GM12878 (cell line): ENCODE measurements around the gene CCM2. TPM values are rescaled to one million over a fixed set of nuclear protein-coding genes. Genes with fewer than 3 reads are reported as not detected.
A peak's percentile ranks its signal among the peaks of the same experiment; 100 is the strongest.

Source experiments
- ATAC-seq: fragments of 200-7000 bp; cut with Tn5 transposase; 3 replicates; pipeline ENCODE4 v1.9.1; 2020; ENCODE audit warnings: mild to moderate bottlenecking, moderate library complexity
- BruUV-seq: library from RNA; stranded (reverse); fragments of 400-500 nt; replicated peaks from 2 replicates; lab custom pipeline; 2021; lab: Mats Ljungman, UMichigan
- CTCF ChIA-PET: fragments of 300-600 bp; sonication (Branson Sonifier 250); formaldehyde crosslinking; extraction: SDS; loops from one replicate; lab custom pipeline; 2021; ENCODE audit warnings: inconsistent platforms; lab: Yijun Ruan, JAX
- POLR2A ChIA-PET: fragments of 350-600 bp; formaldehyde crosslinking; extraction: SDS; loops from one replicate; lab custom pipeline; 2021; ENCODE audit warnings: inconsistent platforms; lab: Charles Lee
- RAD21 ChIA-PET: fragments of 300-600 bp; sonication (Branson Sonifier 250); formaldehyde crosslinking; loops from one replicate; lab custom pipeline; 2023; ENCODE audit warnings: antibody characterized with exemption; ENCODE audit not compliant: unreplicated experiment; lab: Charles Lee
- SMC1A ChIA-PET: fragments of 300-600 bp; sonication (Branson Sonifier 250); formaldehyde crosslinking; loops from one replicate; lab custom pipeline; 2023; ENCODE audit not compliant: unreplicated experiment, uncharacterized antibody; lab: Charles Lee
- DNase-seq: peaks from one replicate; pipeline ENCODE4 v3.0.0-alpha.2; 2011; ENCODE audit warnings: low read depth, low spot score
- FAIRE-seq: peaks from 3 replicates; lab custom pipeline; 2011; peaks lifted over from hg19 to GRCh38; lab: Jason Lieb, UNC
- H2AFZ ChIP-seq: 2 replicates; pipeline ENCODE4 v1.6.0; 2011; ENCODE audit warnings: low read depth, low read length, control low read depth; ENCODE audit not compliant: control insufficient read depth
- H3K27ac ChIP-seq: 2 replicates; pipeline ENCODE4 v1.5.1; 2011; ENCODE audit warnings: control low read depth; ENCODE audit not compliant: control insufficient read depth, insufficient read depth
- H3K27me3 ChIP-seq, 2 experiments: replicated peaks in 1 of 2; 2 replicates each; pipeline versions ENCODE4 v1.6.0 to v1.6.1; 2011; ENCODE audit warnings: low read length in 1 of 2; ENCODE audit not compliant: control insufficient read depth in 2 of 2, insufficient read depth in 2 of 2
- H3K36me3 ChIP-seq, 2 experiments: 2 replicates each; pipeline ENCODE4 v1.5.1; 2011; ENCODE audit warnings: low read length in 1 of 2; ENCODE audit not compliant: control insufficient read depth in 2 of 2, insufficient read depth in 2 of 2
- H3K4me1 ChIP-seq: 2 replicates; pipeline ENCODE4 v1.6.1; 2011; ENCODE audit warnings: mild to moderate bottlenecking, low read length, moderate library complexity, mixed read lengths; ENCODE audit not compliant: control insufficient read depth, insufficient read depth
- H3K4me2 ChIP-seq: 2 replicates; pipeline ENCODE4 v1.6.0; 2011; ENCODE audit warnings: control low read depth; ENCODE audit not compliant: control insufficient read depth, insufficient read depth
- H3K4me3 ChIP-seq: fragments of 200-600 bp; sonication (generic); 2 replicates; pipeline ENCODE4 v1.5.1; 2016
- H3K79me2 ChIP-seq: 2 replicates; pipeline ENCODE4 v1.6.0; 2011; ENCODE audit warnings: low read length; ENCODE audit not compliant: control insufficient read depth, insufficient read depth
- H3K9ac ChIP-seq: 2 replicates; pipeline ENCODE4 v1.8.0; 2011; ENCODE audit warnings: low read length, control low read depth, mixed read lengths; ENCODE audit not compliant: control insufficient read depth, insufficient read depth
- H3K9me3 ChIP-seq: replicated peaks from 3 replicates; pipeline ENCODE4 v1.5.1; 2011; ENCODE audit warnings: mild to moderate bottlenecking, low read length; ENCODE audit not compliant: control insufficient read depth, insufficient read depth
- H4K20me1 ChIP-seq: 2 replicates; pipeline ENCODE4 v1.6.0; 2011; ENCODE audit not compliant: control insufficient read depth, insufficient read depth
- CBX3 ChIP-seq: fragments of 200-600 bp; sonication (generic); IDR thresholded peaks from 2 replicates; pipeline ENCODE4 v1.6.1; 2016; ENCODE audit warnings: low read depth, borderline replicate concordance
- CREM ChIP-seq: IDR thresholded peaks from 2 replicates; pipeline ENCODE4 v1.6.1; 2014; ENCODE audit warnings: antibody characterized with exemption, low read depth
- DPF2 ChIP-seq: fragments of 450-650 bp; IDR thresholded peaks from 2 replicates; pipeline ENCODE4 v1.6.1; 2017; ENCODE audit warnings: mild to moderate bottlenecking
- EGR1 ChIP-seq, 2 experiments: IDR thresholded peaks; 1 replicate in 1 of 2; 2 replicates in 1 of 2; pipeline ENCODE4 v1.6.1; 2011 to 2012; ENCODE audit warnings: low read depth in 2 of 2, low read length in 2 of 2, borderline replicate concordance in 1 of 2, mild to moderate bottlenecking in 1 of 2, moderate library complexity in 1 of 2
- IKZF1 ChIP-seq: fragments of 450-650 bp; conservative IDR thresholded peaks from 2 replicates; pipeline ENCODE4 v1.6.1; 2017; ENCODE audit warnings: antibody characterized with exemption, mild to moderate bottlenecking
- NFYB ChIP-seq: IDR thresholded peaks from 2 replicates; pipeline ENCODE4 v1.6.1; 2011; ENCODE audit warnings: low read depth, mild to moderate bottlenecking, low read length, improper control_type of control experiment, moderate library complexity; ENCODE audit not compliant: insufficient read depth
- SREBF2 ChIP-seq: IDR thresholded peaks from 2 replicates; pipeline ENCODE4 v1.6.1; 2012; ENCODE audit warnings: mild to moderate bottlenecking, low read length
- SRF ChIP-seq, 2 experiments: IDR thresholded peaks; 2 replicates each; pipeline ENCODE4 v1.6.1; 2011; ENCODE audit warnings: low read depth in 2 of 2, low read length in 2 of 2, mild to moderate bottlenecking in 1 of 2, moderate library complexity in 1 of 2
- SUPT20H ChIP-seq: IDR thresholded peaks from 2 replicates; pipeline ENCODE4 v1.6.1; 2011; ENCODE audit warnings: low read depth, mild to moderate bottlenecking, low read length, moderate library complexity, borderline replicate concordance; ENCODE audit not compliant: control insufficient read depth
- WGBS: methylation state at CpG from one replicate; pipeline ENCODE4 v1.1.6; 2016; ENCODE audit warnings: low lambda C conversion rate; ENCODE audit not compliant: insufficient replicate concordance, insufficient coverage; ENCODE audit errors: missing lambda C conversion rate; 5-methylcytosine and 5-hydroxymethylcytosine counted together
- in situ Hi-C: fragments of 300-500 bp; cut with MboI; formaldehyde crosslinking; loops from 9 replicates; pipeline ENCODE4 v1.14.3; 2018; ENCODE audit warnings: mixed read lengths
- intact Hi-C: fragments of 100-400 bp; cut with micrococcal nuclease; formaldehyde crosslinking; loops from one replicate; pipeline ENCODE4 v1.14.2; 2022; ENCODE audit not compliant: unreplicated experiment
- polyA plus RNA-seq, 11 experiments: library from polyadenylated mRNA; depleted of rRNA in 4 of 11; unstranded in 6 of 11; stranded (reverse) in 5 of 11; fragments of >200 nt; fragmentation: Nextera tagmentation in 4 of 11; fragmentation: Illumina TruSeq in 1 of 11; extraction: Ambion mirVana in 4 of 11; extraction: Trizol in 1 of 11; gene quantifications; 1 replicate in 1 of 11; 2 replicates in 10 of 11; pipeline versions ENCODE4 v1.2.1 to v1.2.3, GENCODE V29; 2011 to 2016; ENCODE audit warnings: inconsistent platforms in 2 of 11, missing spikeins in 2 of 11, low read depth in 1 of 11
- total RNA-seq, 4 experiments: library from RNA; depleted of rRNA in 3 of 4; stranded (reverse); fragments of >200 nt in 3 of 4; fragmentation: Illumina TruSeq in 1 of 4; extraction: Trizol in 1 of 4; gene quantifications; 2 replicates each; pipeline versions ENCODE4 v1.2.1 to v1.2.3, GENCODE V29; 2013 to 2021
- TF ChIP-seq, protein P1 (sequence below): fragments of 450-650 bp; formaldehyde crosslinking; IDR thresholded peaks from 2 replicates; pipeline ENCODE4 v1.4.0; 2020; ENCODE audit warnings: mild to moderate bottlenecking, moderate library complexity
- TF ChIP-seq, protein P2 (sequence below): IDR thresholded peaks from 2 replicates; pipeline ENCODE4 v1.6.1; 2011; ENCODE audit warnings: low read depth, low read length, improper control_type of control experiment, borderline replicate concordance
- TF ChIP-seq, protein P3 (sequence below): IDR thresholded peaks from 2 replicates; pipeline ENCODE4 v1.6.1; 2011; ENCODE audit warnings: low read depth, mild to moderate bottlenecking, low read length, moderate library complexity, borderline replicate concordance; ENCODE audit errors: extremely low read depth
- TF ChIP-seq, protein P4 (sequence below): fragments of 450-650 bp; IDR thresholded peaks from 2 replicates; pipeline ENCODE4 v1.6.1; 2017; ENCODE audit warnings: mild to moderate bottlenecking, moderate library complexity

CCM2 gene
- total and polyA plus RNA-seq, 10 of the 15 experiments (the other 5 are each of a cell fraction or from before 2014, with no cell fraction given), result 1.00 to 82.3 (median 48.7) TPM

DNA sequence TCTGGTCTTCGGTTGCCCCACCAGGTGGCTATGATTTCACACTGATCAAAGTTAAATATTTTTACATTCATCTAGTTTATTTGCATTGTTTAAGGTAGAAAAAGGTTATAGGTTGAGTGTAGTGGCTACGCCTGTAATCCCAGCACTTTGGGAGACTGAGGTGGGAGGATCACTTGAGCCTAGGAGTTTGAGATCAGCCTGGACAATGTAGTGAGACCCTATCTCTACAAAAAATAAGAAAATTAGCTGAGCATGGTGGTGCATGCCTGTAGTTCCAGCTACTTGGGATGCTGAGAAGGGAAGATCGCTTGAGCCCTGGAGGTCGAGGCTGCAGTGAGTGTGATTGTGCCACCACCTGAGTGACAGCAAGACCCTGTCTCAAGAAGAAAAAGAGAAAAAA lies 3.8 kb downstream of the CCM2 start (continued):
- TF ChIP-seq, protein P1, sequence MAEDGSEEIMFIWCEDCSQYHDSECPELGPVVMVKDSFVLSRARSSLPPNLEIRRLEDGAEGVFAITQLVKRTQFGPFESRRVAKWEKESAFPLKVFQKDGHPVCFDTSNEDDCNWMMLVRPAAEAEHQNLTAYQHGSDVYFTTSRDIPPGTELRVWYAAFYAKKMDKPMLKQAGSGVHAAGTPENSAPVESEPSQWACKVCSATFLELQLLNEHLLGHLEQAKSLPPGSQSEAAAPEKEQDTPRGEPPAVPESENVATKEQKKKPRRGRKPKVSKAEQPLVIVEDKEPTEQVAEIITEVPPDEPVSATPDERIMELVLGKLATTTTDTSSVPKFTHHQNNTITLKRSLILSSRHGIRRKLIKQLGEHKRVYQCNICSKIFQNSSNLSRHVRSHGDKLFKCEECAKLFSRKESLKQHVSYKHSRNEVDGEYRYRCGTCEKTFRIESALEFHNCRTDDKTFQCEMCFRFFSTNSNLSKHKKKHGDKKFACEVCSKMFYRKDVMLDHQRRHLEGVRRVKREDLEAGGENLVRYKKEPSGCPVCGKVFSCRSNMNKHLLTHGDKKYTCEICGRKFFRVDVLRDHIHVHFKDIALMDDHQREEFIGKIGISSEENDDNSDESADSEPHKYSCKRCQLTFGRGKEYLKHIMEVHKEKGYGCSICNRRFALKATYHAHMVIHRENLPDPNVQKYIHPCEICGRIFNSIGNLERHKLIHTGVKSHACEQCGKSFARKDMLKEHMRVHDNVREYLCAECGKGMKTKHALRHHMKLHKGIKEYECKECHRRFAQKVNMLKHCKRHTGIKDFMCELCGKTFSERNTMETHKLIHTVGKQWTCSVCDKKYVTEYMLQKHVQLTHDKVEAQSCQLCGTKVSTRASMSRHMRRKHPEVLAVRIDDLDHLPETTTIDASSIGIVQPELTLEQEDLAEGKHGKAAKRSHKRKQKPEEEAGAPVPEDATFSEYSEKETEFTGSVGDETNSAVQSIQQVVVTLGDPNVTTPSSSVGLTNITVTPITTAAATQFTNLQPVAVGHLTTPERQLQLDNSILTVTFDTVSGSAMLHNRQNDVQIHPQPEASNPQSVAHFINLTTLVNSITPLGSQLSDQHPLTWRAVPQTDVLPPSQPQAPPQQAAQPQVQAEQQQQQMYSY, result no peak

DNA sequence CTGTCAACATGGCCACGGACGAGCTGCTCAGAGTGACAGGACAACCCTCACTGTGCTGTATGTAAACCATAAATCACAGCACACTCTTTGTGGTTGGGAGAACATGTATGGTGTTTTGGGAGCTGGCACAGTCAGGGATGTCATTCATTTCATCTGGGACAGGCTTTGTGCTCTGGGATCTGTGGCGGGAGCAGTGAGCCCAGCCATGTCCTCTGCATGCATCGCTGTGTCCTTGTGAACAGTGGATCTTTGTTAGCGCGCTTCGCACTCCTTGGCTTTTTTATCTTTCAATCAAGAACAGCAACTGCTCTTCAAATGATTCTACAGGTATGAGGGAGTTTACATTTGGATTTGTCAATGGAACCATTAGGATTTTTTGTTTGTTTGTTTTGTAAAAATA lies 7.1 kb downstream of the CCM2 start:
- Histone ChIP-seq H3K9ac (no peak overlapping the region), H3K9me3 (no peaks in the 10 kb centered on the region), H3K27me3 (no peaks in the 10 kb centered on the region), H3K36me3 (peaks cover 0 to 3% of the 10 kb centered on the region in 2 experiments; a peak in 2 of 4 replicates), H3K4me1 (peaks cover 36% of the 10 kb centered on the region), H3K4me3 (no peak overlapping the region), H3K79me2 (peaks cover 62% of the 10 kb centered on the region), H2AFZ (no peak overlapping the region), H4K20me1 (no peaks in the 10 kb centered on the region), H3K27ac (peak overlapping the region; percentile 65), H3K4me2 (peak overlapping the region; percentile 82; the same call in 1 of the 2 replicates)
- ATAC-seq (no peak), DNase-seq (no peak), FAIRE-seq (no peak)
- ChIA-PET RAD21 (interaction anchor here (0.6 to 1.2 kb wide), 5 partner anchors 8 to 84 kb away, joined by 3 to 7 read pairs (median 6); partner anchors contain the start of gene CCM2), POLR2A (interaction anchor here (0.6 to 1.2 kb wide), 2 partner anchors 17 to 323 kb away, joined by 3 to 4 read pairs; no protein-coding TSS in a partner anchor), CTCF (interaction anchor here (0.7 to 3.0 kb wide), 4 partner anchors 13 to 129 kb away, joined by 6 to 10 read pairs (median 6); no protein-coding TSS in a partner anchor), SMC1A (interaction anchor here (0.6 to 2.1 kb wide), 7 partner anchors 11 to 425 kb away, joined by 3 to 8 read pairs (median 6); partner anchors contain the start of gene TMED4)
- WGBS, result 88% methylated on average over 7 of the region's 7 CpGs
- in situ Hi-C loops (no loop called here), intact Hi-C loops (no loop called here)
- BruUV-seq, result no TSS peak
- TF ChIP-seq CREM (no peak), EGR1 (IDR thresholded peaks at IDR 0.05; ENCODE audit: borderline replicate concordance in 1 of 2, low read depth in 2 of 2, low read length in 2 of 2) (no peak), IKZF1 (no peak), NFYB (no peak), SRF (IDR thresholded peaks at IDR 0.05; ENCODE audit: low read depth in 2 of 2, low read length in 2 of 2) (no peak), SREBF2 (no peak), DPF2 (no peak), CBX3 (no peak), SUPT20H (no peak)
- TF ChIP-seq, protein P2, sequence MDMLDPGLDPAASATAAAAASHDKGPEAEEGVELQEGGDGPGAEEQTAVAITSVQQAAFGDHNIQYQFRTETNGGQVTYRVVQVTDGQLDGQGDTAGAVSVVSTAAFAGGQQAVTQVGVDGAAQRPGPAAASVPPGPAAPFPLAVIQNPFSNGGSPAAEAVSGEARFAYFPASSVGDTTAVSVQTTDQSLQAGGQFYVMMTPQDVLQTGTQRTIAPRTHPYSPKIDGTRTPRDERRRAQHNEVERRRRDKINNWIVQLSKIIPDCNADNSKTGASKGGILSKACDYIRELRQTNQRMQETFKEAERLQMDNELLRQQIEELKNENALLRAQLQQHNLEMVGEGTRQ, result no peak
- TF ChIP-seq, protein P3, sequence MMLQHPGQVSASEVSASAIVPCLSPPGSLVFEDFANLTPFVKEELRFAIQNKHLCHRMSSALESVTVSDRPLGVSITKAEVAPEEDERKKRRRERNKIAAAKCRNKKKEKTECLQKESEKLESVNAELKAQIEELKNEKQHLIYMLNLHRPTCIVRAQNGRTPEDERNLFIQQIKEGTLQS, result no peak
- TF ChIP-seq, protein P4, sequence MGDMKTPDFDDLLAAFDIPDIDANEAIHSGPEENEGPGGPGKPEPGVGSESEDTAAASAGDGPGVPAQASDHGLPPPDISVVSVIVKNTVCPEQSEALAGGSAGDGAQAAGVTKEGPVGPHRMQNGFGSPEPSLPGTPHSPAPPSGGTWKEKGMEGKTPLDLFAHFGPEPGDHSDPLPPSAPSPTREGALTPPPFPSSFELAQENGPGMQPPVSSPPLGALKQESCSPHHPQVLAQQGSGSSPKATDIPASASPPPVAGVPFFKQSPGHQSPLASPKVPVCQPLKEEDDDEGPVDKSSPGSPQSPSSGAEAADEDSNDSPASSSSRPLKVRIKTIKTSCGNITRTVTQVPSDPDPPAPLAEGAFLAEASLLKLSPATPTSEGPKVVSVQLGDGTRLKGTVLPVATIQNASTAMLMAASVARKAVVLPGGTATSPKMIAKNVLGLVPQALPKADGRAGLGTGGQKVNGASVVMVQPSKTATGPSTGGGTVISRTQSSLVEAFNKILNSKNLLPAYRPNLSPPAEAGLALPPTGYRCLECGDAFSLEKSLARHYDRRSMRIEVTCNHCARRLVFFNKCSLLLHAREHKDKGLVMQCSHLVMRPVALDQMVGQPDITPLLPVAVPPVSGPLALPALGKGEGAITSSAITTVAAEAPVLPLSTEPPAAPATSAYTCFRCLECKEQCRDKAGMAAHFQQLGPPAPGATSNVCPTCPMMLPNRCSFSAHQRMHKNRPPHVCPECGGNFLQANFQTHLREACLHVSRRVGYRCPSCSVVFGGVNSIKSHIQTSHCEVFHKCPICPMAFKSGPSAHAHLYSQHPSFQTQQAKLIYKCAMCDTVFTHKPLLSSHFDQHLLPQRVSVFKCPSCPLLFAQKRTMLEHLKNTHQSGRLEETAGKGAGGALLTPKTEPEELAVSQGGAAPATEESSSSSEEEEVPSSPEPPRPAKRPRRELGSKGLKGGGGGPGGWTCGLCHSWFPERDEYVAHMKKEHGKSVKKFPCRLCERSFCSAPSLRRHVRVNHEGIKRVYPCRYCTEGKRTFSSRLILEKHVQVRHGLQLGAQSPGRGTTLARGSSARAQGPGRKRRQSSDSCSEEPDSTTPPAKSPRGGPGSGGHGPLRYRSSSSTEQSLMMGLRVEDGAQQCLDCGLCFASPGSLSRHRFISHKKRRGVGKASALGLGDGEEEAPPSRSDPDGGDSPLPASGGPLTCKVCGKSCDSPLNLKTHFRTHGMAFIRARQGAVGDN, result no peak
